HG03575 (cell line): ENCODE data around the gene MYL6.
"Not testable (repeated sequence)": the region's sequence is repeated elsewhere in the genome, so short reads cannot be mapped to it uniquely, and the experiment has no call there.

Experiments
- ATAC-seq: cut with Tn5 transposase; IDR thresholded peaks from one replicate; pipeline ENCODE4 v1.9.1; 2021; ENCODE audit not compliant: unreplicated experiment, insufficient number of reproducible peaks, low FRiP score; ENCODE audit errors: extremely low read depth

MYL6 gene

DNA sequence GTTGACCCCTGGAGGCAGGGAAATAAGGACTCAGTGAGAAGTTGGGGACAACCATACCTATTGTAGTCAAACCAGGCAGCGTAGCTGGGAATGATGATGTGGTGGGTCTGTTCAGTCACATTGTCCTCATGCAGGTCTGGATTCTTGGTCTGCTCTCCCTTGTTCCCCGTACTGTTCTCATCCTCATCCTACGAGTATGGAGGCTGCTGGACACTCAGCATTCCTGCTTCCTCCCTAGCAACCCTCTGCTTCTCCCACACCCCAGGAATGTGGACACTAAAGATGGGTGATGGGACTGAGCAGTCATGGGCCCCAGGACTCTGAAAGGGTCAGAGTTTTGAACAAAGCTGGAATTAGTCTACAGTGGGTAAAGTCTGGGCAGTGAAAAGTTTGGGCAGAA, 20.2 kb downstream of the MYL6 start:
- no peak for ATAC-seq

GRCh38 chr12:56186957-56187356, 28.8 kb downstream of the MYL6 start:
- no peak for ATAC-seq

GRCh38 chr12:56188131-56188777, 30.1 kb downstream of the MYL6 start:
- no peak for ATAC-seq

- no peak for ATAC-seq
Observed at GRCh38 chr12:56188778-56189098, 30.6 kb downstream of the MYL6 start.

- no peak for ATAC-seq
Observed at GRCh38 chr12:56189099-56189917, 31.1 kb downstream of the MYL6 start, which contains the start of gene SMARCC2. TSS of gene SMARCC2 (minus strand) at chr12:56189483. CDS start at chr12:56189461, 22 bp downstream.

- ATAC-seq, result no peak
Observed at GRCh38 chr12:56189918-56190694, 31.9 kb downstream of the MYL6 start.

- no peak for ATAC-seq
Observed at GRCh38 chr12:56190695-56191155, 32.6 kb downstream of the MYL6 start.

DNA sequence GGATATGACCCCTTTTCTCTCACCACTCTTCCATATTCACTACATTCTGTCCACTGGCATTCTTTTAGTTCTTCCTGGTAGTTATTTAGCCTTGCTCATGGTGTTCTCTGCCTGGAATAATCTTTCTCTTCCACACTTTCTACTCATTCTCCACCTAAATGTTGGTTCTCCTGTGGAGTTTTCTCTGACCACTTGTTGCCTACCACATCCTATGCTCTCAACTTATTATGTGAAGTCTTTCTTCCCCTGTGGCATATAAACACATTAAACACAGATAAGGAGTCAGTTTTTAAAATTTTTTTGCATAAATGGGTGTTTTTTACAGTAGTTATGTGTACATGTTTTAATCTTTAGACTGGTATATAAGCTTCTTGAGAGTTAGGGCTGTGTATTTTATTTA, 34.4 kb downstream of the MYL6 start:
- no peak for ATAC-seq

DNA sequence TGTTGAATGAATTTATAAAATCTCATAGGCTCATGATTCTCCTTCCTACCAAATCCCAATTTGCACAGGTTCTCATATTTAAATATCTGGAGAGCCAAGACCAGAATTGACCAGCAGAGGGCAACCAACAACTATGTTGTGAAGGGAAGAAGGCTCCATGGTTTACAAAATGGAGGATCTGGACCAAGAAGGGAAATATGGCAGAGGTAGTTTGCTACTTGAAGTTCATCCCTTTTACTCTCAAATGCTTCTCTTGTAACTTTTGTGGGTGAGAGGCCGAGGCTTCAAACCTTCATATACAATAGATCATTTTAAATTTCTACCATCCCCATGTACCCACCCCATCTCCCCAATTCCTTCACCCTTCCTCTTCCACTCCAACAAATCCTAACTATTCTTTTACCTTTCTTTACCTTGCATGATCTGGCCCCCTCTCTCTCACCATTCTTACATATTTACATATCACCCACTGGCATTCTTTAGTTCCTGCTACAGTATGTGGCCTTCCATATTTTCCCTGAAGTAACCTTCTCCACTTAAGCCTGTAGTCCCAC, 34.9 kb downstream of the MYL6 start:
- no peak for ATAC-seq

GRCh38 chr12:56196818-56197550, 38.8 kb downstream of the MYL6 start:
- ATAC-seq, result not testable (repeated sequence)

DNA sequence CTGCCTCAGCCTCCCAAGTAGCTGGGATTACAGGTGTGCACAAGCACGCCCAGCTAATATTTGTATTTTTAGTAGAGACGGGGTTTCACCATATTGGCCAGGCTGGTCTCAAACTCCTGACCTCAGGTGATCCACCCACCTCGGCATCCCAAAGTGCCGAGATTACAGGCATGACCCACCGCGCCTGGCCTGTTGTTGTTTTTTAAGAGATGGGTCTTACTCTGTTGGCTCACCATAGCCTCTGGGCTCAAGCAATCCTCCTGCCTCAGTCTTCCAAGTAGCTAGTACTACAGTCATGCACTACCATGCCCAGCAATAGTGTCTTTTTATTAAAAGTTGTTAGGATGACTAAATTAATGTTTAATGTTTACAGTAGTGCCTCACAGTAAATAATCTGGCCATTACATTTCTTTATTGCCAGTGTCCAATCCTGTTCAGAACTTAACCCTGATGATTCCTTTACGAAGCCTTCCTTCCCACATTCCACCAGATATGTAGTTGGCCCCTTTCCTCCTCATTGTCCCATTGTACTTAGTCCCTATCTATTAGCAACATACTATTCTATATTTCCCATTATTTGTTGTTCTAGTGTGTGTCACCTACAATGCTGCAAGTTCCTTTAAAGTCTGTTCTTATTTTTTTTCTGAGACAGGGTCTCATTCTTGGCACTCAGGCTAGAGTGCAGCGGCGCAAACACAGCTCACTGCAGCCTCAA, 39.9 kb downstream of the MYL6 start:
- no peak for ATAC-seq

GRCh38 chr12:56198836-56199235, 40.7 kb downstream of the MYL6 start:
- ATAC-seq, result no peak

DNA sequence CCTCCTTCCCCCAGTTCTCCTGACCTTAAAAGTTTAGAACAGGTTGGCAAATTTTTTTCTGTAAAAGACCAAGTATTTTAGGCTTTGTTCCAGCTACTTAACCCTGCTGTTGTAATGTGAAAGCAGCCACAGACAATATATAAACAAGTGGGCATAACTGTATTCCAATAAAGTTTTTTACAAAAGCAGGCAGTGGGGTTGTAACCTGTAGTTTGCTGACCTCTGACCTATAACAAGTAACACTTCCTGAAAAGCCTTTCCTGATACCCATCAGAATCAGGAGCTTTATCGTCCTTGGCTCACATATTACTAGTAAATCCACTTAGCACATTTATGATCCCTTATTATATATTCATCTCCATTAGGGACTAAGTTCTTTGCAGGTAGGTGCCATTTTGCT, 44.2 kb downstream of the MYL6 start:
- ATAC-seq, result no peak

GRCh38 chr12:56202838-56203237, 44.7 kb downstream of the MYL6 start:
- no peak for ATAC-seq

- no peak for ATAC-seq
Observed at GRCh38 chr12:56204275-56204674, 46.1 kb downstream of the MYL6 start.

- ATAC-seq, result no peak
Observed at GRCh38 chr12:56205445-56205844, 47.3 kb downstream of the MYL6 start.

DNA sequence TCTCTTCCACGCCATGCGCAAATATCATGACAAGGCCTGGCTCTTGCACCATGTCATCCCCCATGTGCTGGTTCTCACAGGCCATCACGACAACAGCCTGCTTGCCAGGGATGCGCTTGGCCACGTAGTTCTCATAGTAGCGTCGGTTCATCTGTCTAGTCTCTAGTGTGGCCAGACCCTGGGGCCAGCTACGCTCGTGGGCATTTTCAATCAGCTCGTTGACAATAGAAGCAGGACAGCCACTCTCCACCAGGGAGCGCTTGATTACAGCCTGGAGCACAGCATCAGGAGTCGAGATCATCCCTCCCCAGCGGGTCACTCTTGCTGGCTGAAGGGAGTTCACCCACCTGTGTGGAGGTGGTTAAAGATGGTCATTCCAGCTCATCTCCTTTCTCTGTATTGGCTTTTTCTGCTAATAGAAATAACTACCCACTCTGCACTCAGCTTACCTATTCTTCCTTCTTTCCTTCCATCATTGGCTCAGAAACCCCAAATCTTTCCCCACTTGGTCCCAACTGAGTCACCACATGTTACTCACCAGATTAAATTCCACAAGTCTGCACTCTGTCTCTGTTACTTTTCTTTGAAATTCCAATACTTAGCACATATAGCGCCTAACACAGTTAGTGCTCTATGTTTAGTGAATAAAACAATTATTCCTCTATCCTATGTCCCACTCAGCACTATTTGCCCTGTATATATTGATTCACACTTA, 48.5 kb downstream of the MYL6 start:
- ATAC-seq, result no peak

DNA sequence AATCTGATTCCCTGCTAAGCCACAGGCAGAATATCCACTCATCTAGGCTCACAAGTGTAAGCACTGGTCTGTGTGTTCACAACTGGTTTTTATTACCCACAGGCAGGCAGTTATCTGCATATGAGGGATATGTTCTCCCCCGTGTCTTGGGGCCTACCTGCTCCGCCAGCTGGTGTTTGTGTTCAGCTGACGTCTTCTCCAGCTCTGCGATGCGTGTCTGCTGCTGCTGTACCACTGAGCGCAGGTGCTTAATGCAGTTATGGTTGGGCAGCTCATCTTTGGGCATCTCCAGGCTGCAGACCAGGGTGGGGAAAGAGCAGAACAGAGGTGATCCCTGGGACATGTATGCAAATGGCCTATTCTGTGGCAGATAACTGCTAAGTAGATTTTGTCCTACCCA, 49.8 kb downstream of the MYL6 start:
- ATAC-seq, result no peak
